ENCODE measurements around the gene BCAR3.
"Not testable (repeated sequence)": the region's sequence is repeated elsewhere in the genome, so short reads cannot be mapped to it uniquely, and the experiment has no call there.

Gene BCAR3

GRCh38 chr1:93690341-93690740, 8.7 kb upstream of the BCAR3 start:
- in situ Hi-C loops (cut with MboI; ENCODE audit: low sequenced_read_pairs) = no loop called here

- in situ Hi-C loops (cut with MboI; ENCODE audit: low sequenced_read_pairs) = no loop called here
Measured at GRCh38 chr1:93689521-93690223, 8.0 kb upstream of the BCAR3 start.

- in situ Hi-C loops (cut with MboI; ENCODE audit: low sequenced_read_pairs) = no loop called here
Measured at GRCh38 chr1:93687542-93687941, 5.9 kb upstream of the BCAR3 start.

- in situ Hi-C loops (cut with MboI; ENCODE audit: low sequenced_read_pairs) = no loop called here
Measured at GRCh38 chr1:93686504-93687250, 5.0 kb upstream of the BCAR3 start.

- in situ Hi-C loops (cut with MboI; ENCODE audit: low sequenced_read_pairs) = no loop called here
Measured at GRCh38 chr1:93685918-93686317, 4.3 kb upstream of the BCAR3 start.

GRCh38 chr1:93683234-93683633, 1.6 kb upstream of the BCAR3 start:
- in situ Hi-C loops (cut with MboI; ENCODE audit: low sequenced_read_pairs) = no loop called here

- in situ Hi-C loops (cut with MboI; ENCODE audit: low sequenced_read_pairs) = no loop called here
Measured at GRCh38 chr1:93681989-93682412, 364 bp upstream of the BCAR3 start.

- in situ Hi-C loops (cut with MboI; ENCODE audit: low sequenced_read_pairs) = no loop called here
Measured at GRCh38 chr1:93680420-93681100, 1.1 kb downstream of the BCAR3 start.

GRCh38 chr1:93680076-93680419, 1.6 kb downstream of the BCAR3 start:
- in situ Hi-C loops (cut with MboI; ENCODE audit: low sequenced_read_pairs) = no loop called here

- in situ Hi-C loops (cut with MboI; ENCODE audit: low sequenced_read_pairs) = no loop called here
Measured at GRCh38 chr1:93679546-93679945, 2.1 kb downstream of the BCAR3 start.

GRCh38 chr1:93678946-93679480, 2.6 kb downstream of the BCAR3 start:
- in situ Hi-C loops (cut with MboI; ENCODE audit: low sequenced_read_pairs) = no loop called here

- in situ Hi-C loops (cut with MboI; ENCODE audit: low sequenced_read_pairs) = no loop called here
Measured at GRCh38 chr1:93678491-93678890, 3.1 kb downstream of the BCAR3 start.

- in situ Hi-C loops (cut with MboI; ENCODE audit: low sequenced_read_pairs) = no loop called here
Measured at GRCh38 chr1:93677729-93678128, 3.9 kb downstream of the BCAR3 start.

GRCh38 chr1:93676427-93676826, 5.2 kb downstream of the BCAR3 start:
- in situ Hi-C loops (cut with MboI; ENCODE audit: low sequenced_read_pairs) = no loop called here

- in situ Hi-C loops (cut with MboI; ENCODE audit: low sequenced_read_pairs) = no loop called here
Measured at GRCh38 chr1:93675931-93676330, 5.7 kb downstream of the BCAR3 start.

- in situ Hi-C loops (cut with MboI; ENCODE audit: low sequenced_read_pairs) = no loop called here
Measured at GRCh38 chr1:93675271-93675670, 6.4 kb downstream of the BCAR3 start.

GRCh38 chr1:93674071-93674470, 7.6 kb downstream of the BCAR3 start:
- in situ Hi-C loops (cut with MboI; ENCODE audit: low sequenced_read_pairs) = not testable (repeated sequence)

- in situ Hi-C loops (cut with MboI; ENCODE audit: low sequenced_read_pairs) = no loop called here
Measured at GRCh38 chr1:93673163-93673829, 8.3 kb downstream of the BCAR3 start.

GRCh38 chr1:93672477-93673162, 9.0 kb downstream of the BCAR3 start:
- in situ Hi-C loops (cut with MboI; ENCODE audit: low sequenced_read_pairs) = no loop called here

- in situ Hi-C loops (cut with MboI; ENCODE audit: low sequenced_read_pairs) = no loop called here
Measured at GRCh38 chr1:93672069-93672468, 9.6 kb downstream of the BCAR3 start.

All from hTERT RPE-1 (cell line).